IPS DF 6.9 (cell line): ENCODE measurements around the gene SLC22A15.
"Not testable (repeated sequence)": the region's sequence is repeated elsewhere in the genome, so short reads cannot be mapped to it uniquely, and the experiment has no call there.

Source experiments
- DNase-seq: peaks from one replicate; pipeline ENCODE4 v3.0.0-alpha.2; 2013; ENCODE audit warnings: low read depth, low spot score
- H3K27ac ChIP-seq: one replicate; pipeline ENCODE4 v1.5.1; 2013; ENCODE audit warnings: low read length, control low read depth
- H3K27me3 ChIP-seq: 2 replicates; pipeline ENCODE4 v1.6.1; 2013; ENCODE audit warnings: mild to moderate bottlenecking, low read length; ENCODE audit not compliant: control insufficient read depth, insufficient read depth
- H3K36me3 ChIP-seq: 2 replicates; pipeline ENCODE4 v1.6.1; 2013; ENCODE audit warnings: low read length; ENCODE audit not compliant: control insufficient read depth, insufficient read depth
- H3K4me1 ChIP-seq: 2 replicates; pipeline ENCODE4 v1.6.1; 2013; ENCODE audit warnings: low read length; ENCODE audit not compliant: control insufficient read depth, insufficient read depth
- H3K4me3 ChIP-seq: 2 replicates; pipeline ENCODE4 v1.5.1; 2013; ENCODE audit warnings: mild to moderate bottlenecking, low read length
- H3K9me3 ChIP-seq: 2 replicates; pipeline ENCODE4 v1.6.1; 2013; ENCODE audit warnings: low read length, inconsistent platforms; ENCODE audit not compliant: control insufficient read depth, insufficient read depth
- WGBS: extraction: QIAGEN DNeasy Blood & Tissue Kit; methylation state at CpG from one replicate; pipeline ENCODE4 v1.1.7; 2013; ENCODE audit warnings: mixed read lengths, missing lambda C conversion rate; ENCODE audit not compliant: insufficient read length, insufficient coverage; 5-methylcytosine and 5-hydroxymethylcytosine counted together

SLC22A15 gene

GRCh38 chr1:115980998-115981993 lies 5.0 kb downstream of the SLC22A15 start:
- no peaks in the 10 kb centered on the region for H3K36me3 ChIP-seq
- no peaks in the 10 kb centered on the region for H3K27me3 ChIP-seq
- H3K4me1 ChIP-seq: peaks cover 2% of the 10 kb centered on the region
- no peak overlapping the region for H3K4me3 ChIP-seq
- WGBS: no CpG with 5 or more reads among the region's 3 CpGs
- DNase-seq: no peak
- H3K9me3 ChIP-seq: no peaks in the 10 kb centered on the region
- no peak overlapping the region for H3K27ac ChIP-seq

DNA sequence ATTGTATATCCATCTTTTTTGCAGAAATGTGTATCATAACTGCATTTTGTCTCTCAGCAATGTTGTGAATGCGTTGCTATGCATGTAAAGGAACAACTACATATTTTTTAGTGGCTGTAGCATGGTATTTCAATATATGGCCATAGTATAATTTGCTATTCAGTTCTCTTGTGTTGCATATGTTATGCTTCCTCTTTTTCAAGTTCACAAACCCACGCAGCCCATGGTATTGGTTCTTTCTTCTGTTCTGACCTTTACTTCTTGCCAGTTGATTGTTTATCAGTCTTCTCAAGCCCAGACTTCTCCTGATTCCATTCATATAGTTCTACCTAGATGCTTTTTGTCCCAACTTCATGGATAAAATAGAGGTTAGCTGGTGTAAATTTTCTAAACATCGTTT lies 6.1 kb downstream of the SLC22A15 start:
- Histone ChIP-seq H3K27me3 (no peaks in the 10 kb centered on the region), H3K4me1 (peaks cover 2% of the 10 kb centered on the region), H3K9me3 (no peaks in the 10 kb centered on the region), H3K4me3 (no peak overlapping the region), H3K27ac (no peak overlapping the region), H3K36me3 (no peaks in the 10 kb centered on the region)
- WGBS: no CpG with 5 or more reads among the region's 3 CpGs
- no peak for DNase-seq

- no peak for DNase-seq
- H3K27ac ChIP-seq: no peak overlapping the region
- H3K36me3 ChIP-seq: no peaks in the 10 kb centered on the region
- H3K4me3 ChIP-seq: no peak overlapping the region
- H3K4me1 ChIP-seq: peaks cover 2% of the 10 kb centered on the region
- H3K9me3 ChIP-seq: no peaks in the 10 kb centered on the region
- no peaks in the 10 kb centered on the region for H3K27me3 ChIP-seq
- no CpG with 5 or more reads among the region's 3 CpGs for WGBS
Observed at GRCh38 chr1:115983584-115983983, 7.3 kb downstream of the SLC22A15 start.

DNA sequence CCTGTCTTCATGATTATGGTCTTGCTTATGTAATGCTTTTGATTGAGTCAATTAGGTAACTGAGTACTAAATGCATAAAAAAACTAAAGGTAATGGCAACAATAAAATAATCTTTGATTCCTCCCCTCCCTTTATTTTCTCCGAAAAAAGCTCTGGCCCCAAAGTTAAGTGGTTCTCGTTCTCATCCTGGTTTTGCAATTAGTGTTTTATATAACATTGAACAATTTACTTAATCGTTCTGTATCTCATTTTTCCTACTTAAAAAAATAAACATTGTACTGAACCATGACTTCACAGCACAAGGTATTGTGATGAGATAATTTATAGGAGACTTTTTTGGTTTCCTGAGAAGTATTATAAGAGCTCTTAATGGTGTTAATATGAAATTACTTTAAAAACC lies 11.3 kb downstream of the SLC22A15 start:
- WGBS: no CpG with 5 or more reads among the region's 3 CpGs
- no peak overlapping the region for H3K27ac ChIP-seq
- no peak overlapping the region for H3K4me3 ChIP-seq
- H3K27me3 ChIP-seq: no peaks in the 10 kb centered on the region
- no peaks in the 10 kb centered on the region for H3K36me3 ChIP-seq
- DNase-seq: no peak
- no peaks in the 10 kb centered on the region for H3K9me3 ChIP-seq
- H3K4me1 ChIP-seq: no peaks in the 10 kb centered on the region

GRCh38 chr1:115988953-115989352 lies 12.6 kb downstream of the SLC22A15 start:
- no CpG with 5 or more reads among the region's 1 CpG for WGBS

DNA sequence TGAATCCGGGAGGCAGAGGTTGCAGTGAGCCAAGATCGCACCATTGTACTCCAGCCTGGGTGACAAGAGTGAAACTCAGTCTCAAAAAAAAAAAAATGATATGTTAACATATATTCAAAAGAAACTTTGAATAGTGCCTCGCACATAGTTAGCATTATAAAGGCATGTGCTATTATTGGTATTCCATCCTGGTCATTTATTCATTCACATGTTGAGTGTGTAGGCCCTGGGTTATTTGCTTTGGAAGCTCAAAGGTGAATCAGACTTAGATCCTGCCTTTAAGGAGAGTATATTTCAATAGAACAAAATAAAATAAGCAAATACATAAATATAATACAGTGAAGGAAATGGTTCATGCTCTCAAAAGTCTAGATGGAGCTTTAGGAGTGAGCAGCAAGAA lies 13.4 kb downstream of the SLC22A15 start:
- no peak overlapping the region for H3K4me3 ChIP-seq
- H3K4me1 ChIP-seq: no peaks in the 10 kb centered on the region
- no CpG with 5 or more reads among the region's 3 CpGs for WGBS
- H3K27me3 ChIP-seq: no peaks in the 10 kb centered on the region
- H3K9me3 ChIP-seq: no peaks in the 10 kb centered on the region
- H3K36me3 ChIP-seq: no peaks in the 10 kb centered on the region
- H3K27ac ChIP-seq: no peak overlapping the region
- no peak for DNase-seq

More at GRCh38 chr1:115988953-115989352, 12.6 kb downstream of the SLC22A15 start:
- no peak for DNase-seq
- Histone ChIP-seq H3K27ac (no peak overlapping the region), H3K36me3 (no peaks in the 10 kb centered on the region), H3K9me3 (no peaks in the 10 kb centered on the region), H3K27me3 (no peaks in the 10 kb centered on the region), H3K4me1 (no peaks in the 10 kb centered on the region), H3K4me3 (no peak overlapping the region)

DNA sequence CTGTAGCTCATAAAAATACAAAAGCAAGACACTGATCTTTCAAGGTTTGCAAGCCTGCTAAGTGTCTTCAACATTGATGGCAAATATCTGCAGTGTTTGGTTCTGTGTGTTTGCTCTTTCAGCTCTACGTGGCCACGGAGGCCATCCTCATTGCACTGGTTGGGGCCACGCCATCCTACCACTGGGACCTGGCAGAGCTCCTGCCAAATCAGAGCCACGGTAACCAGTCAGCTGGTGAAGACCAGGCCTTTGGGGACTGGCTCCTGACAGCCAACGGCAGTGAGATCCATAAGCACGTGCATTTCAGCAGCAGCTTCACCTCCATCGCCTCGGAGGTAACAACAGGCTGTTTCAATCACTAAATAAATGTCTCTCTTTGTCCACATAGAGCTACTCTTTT lies 15.6 kb downstream of the SLC22A15 start:
- Histone ChIP-seq H3K27ac (no peak overlapping the region), H3K36me3 (no peaks in the 10 kb centered on the region), H3K9me3 (no peaks in the 10 kb centered on the region), H3K4me3 (no peak overlapping the region), H3K27me3 (no peaks in the 10 kb centered on the region), H3K4me1 (no peaks in the 10 kb centered on the region)
- DNase-seq: no peak
- no CpG with 5 or more reads among the region's 8 CpGs for WGBS

- not testable (repeated sequence) for DNase-seq, H3K36me3 ChIP-seq, H3K27me3 ChIP-seq, H3K9me3 ChIP-seq, H3K27ac ChIP-seq, H3K4me1 ChIP-seq, H3K4me3 ChIP-seq
- no CpG with 5 or more reads among the region's 1 CpG for WGBS
Observed at GRCh38 chr1:115997921-115998320, 21.6 kb downstream of the SLC22A15 start.

GRCh38 chr1:116001739-116002487 lies 25.6 kb downstream of the SLC22A15 start:
- Histone ChIP-seq H3K27me3 (no peaks in the 10 kb centered on the region), H3K27ac (no peak overlapping the region), H3K36me3 (no peaks in the 10 kb centered on the region), H3K4me1 (no peaks in the 10 kb centered on the region), H3K4me3 (no peak overlapping the region), H3K9me3 (no peaks in the 10 kb centered on the region)
- no CpG with 5 or more reads among the region's 3 CpGs for WGBS
- DNase-seq: no peak

GRCh38 chr1:116002781-116003420 lies 26.6 kb downstream of the SLC22A15 start:
- H3K4me3 ChIP-seq: no peak overlapping the region
- H3K27me3 ChIP-seq: no peaks in the 10 kb centered on the region
- no peaks in the 10 kb centered on the region for H3K36me3 ChIP-seq
- no peak for DNase-seq
- no CpG with 5 or more reads among the region's 1 CpG for WGBS
- H3K27ac ChIP-seq: no peak overlapping the region
- H3K9me3 ChIP-seq: no peaks in the 10 kb centered on the region
- no peaks in the 10 kb centered on the region for H3K4me1 ChIP-seq
